Right lobe of liver (tissue), 6 donors: ENCODE data around the gene PDZD2. TPM values are rescaled to one million over a fixed set of nuclear protein-coding genes. Genes with fewer than 3 reads are reported as not detected.

Experiments
- ATAC-seq, 4 donors: fragments of 200-7000 bp; cut with Tn5 transposase; one replicate each; pipeline ENCODE4 v1.9.1; 2020; ENCODE audit warnings: mild to moderate bottlenecking in 4 of 4, moderate library complexity in 4 of 4
- DNase-seq, 3 donors: peaks; one replicate each; pipeline ENCODE4 v3.0.0-alpha.2; 2020
- H3K27ac ChIP-seq, 3 donors: fragments of 200-600 bp; one replicate each; pipeline ENCODE4 v1.8.0; 2022
- H3K27me3 ChIP-seq, 2 donors: fragments of 200-600 bp; one replicate each; pipeline ENCODE4 v1.8.0; 2022
- H3K36me3 ChIP-seq, 4 donors: fragments of 200-600 bp; sonication (generic) in 1 of 4; one replicate each; pipeline versions ENCODE4 v1.5.1 to v1.8.0; 2017 to 2022; ENCODE audit warnings: control low read depth in 1 of 4
- H3K4me1 ChIP-seq, 4 donors: fragments of 200-600 bp; sonication (generic) in 1 of 4; one replicate each; pipeline versions ENCODE4 v1.5.1 to v1.8.0; 2017 to 2022; ENCODE audit warnings: control low read depth in 1 of 4
- H3K4me3 ChIP-seq, 3 donors: fragments of 200-600 bp; one replicate each; pipeline ENCODE4 v1.8.0; 2022
- H3K9me3 ChIP-seq, 4 donors: fragments of 200-600 bp; sonication (generic) in 1 of 4; one replicate each; pipeline versions ENCODE4 v1.5.1 to v1.8.0; 2017 to 2022; ENCODE audit warnings: control low read depth in 1 of 4
- CTCF ChIP-seq, 4 donors: fragments of 200-600 bp in 3 of 4; fragments of 450-650 bp in 1 of 4; IDR thresholded peaks; one replicate each; pipeline versions ENCODE4 v1.5.1 to v1.8.0; 2016 to 2022; ENCODE audit warnings: antibody characterized with exemption in 4 of 4, mild to moderate bottlenecking in 2 of 4
- POLR2A ChIP-seq: fragments of 450-650 bp; IDR thresholded peaks from one replicate; pipeline ENCODE4 v1.6.1; 2017; ENCODE audit warnings: antibody characterized with exemption, mild to moderate bottlenecking
- WGBS: methylation state at CpG from one replicate; pipeline ENCODE4 v1.1.6; 2018; ENCODE audit warnings: low coverage, low lambda C conversion rate; ENCODE audit not compliant: insufficient coverage; ENCODE audit errors: missing lambda C conversion rate; 5-methylcytosine and 5-hydroxymethylcytosine counted together
- intact Hi-C, 2 donors: fragments of 100-400 bp; cut with DNase I; formaldehyde crosslinking; loops; one replicate each; pipeline versions ENCODE4 v1.11.2 to v1.14.1; 2022
- total RNA-seq, 6 experiments: library from RNA; depleted of rRNA in 2 of 6; stranded (reverse); fragments of >200 nt in 2 of 6; fragmentation: NEBNext Ultra II Directional in 3 of 6; extraction: Animal tissue kit (Norgen Biotek cat#: 25700) in 3 of 6; gene quantifications; one replicate each; pipeline versions ENCODE4 v1.1.0 to v1.2.4, GENCODE V29; 2016 to 2023
- donor health status: DM: no; HTN: yes; CAD: no.
- donor health status: DM: no; HTN: no; CAD: no.
- donor health status: DM: no; HTN: no; CAD: no.
- donor health status: DM: no; HTN: yes; CAD: no.
- donor health status: DM: no; HTN: yes; CAD: no.

The PDZD2 gene
- total RNA-seq, 6 experiments from 2014 or later, result 0.43 to 1.9 (median 0.88) TPM

GRCh38 chr5:31741496-31741895 lies 102.6 kb downstream of the PDZD2 start:
- ATAC-seq (no peak), DNase-seq (no peak)
- Histone ChIP-seq H3K36me3 (no peaks in the 10 kb centered on the region), H3K4me1 (no peaks in the 10 kb centered on the region), H3K9me3 (no peaks in the 10 kb centered on the region), H3K27ac (no peak overlapping the region), H3K27me3 (no peaks in the 10 kb centered on the region), H3K4me3 (no peak overlapping the region)
- TF ChIP-seq CTCF (IDR thresholded peaks at IDR 0.05), result no peak
- TF ChIP-seq POLR2A, result no peak
- 20% methylated on average over 1 of the region's 1 CpG for WGBS
- intact Hi-C loops, result no loop called here

GRCh38 chr5:31743678-31744077 lies 104.7 kb downstream of the PDZD2 start:
- TF ChIP-seq POLR2A (no peak), CTCF (IDR thresholded peaks at IDR 0.05) (no peak)
- ATAC-seq (no peak), DNase-seq (no peak)
- intact Hi-C loops, result no loop called here
- no peak overlapping the region for H3K27ac ChIP-seq
- H3K27me3 ChIP-seq, result no peaks in the 10 kb centered on the region
- no peak overlapping the region for H3K4me3 ChIP-seq
- no peaks in the 10 kb centered on the region for H3K36me3 ChIP-seq
- WGBS, result 64% methylated on average over 3 of the region's 3 CpGs
- H3K9me3 ChIP-seq, result no peaks in the 10 kb centered on the region
- no peaks in the 10 kb centered on the region for H3K4me1 ChIP-seq

GRCh38 chr5:31748458-31749172 lies 109.7 kb downstream of the PDZD2 start:
- ATAC-seq (no peak), DNase-seq (no peak)
- Histone ChIP-seq H3K27ac (no peak overlapping the region), H3K4me3 (no peak overlapping the region), H3K36me3 (no peaks in the 10 kb centered on the region), H3K4me1 (no peaks in the 10 kb centered on the region), H3K9me3 (no peaks in the 10 kb centered on the region), H3K27me3 (no peaks in the 10 kb centered on the region)
- WGBS, result 51% methylated on average over 3 of the region's 3 CpGs
- TF ChIP-seq POLR2A (no peak), CTCF (IDR thresholded peaks at IDR 0.05) (no peak)
- intact Hi-C loops, result no loop called here

- Histone ChIP-seq H3K36me3 (no peaks in the 10 kb centered on the region), H3K27ac (no peak overlapping the region), H3K27me3 (no peaks in the 10 kb centered on the region), H3K9me3 (no peaks in the 10 kb centered on the region), H3K4me1 (no peaks in the 10 kb centered on the region), H3K4me3 (no peak overlapping the region)
- no peak for DNase-seq
- WGBS, result 49% methylated on average over 7 of the region's 12 CpGs
- intact Hi-C loops, result no loop called here
- TF ChIP-seq CTCF (IDR thresholded peaks at IDR 0.05), result no peak
- no peak for TF ChIP-seq POLR2A
- no peak for ATAC-seq
Observed at GRCh38 chr5:31750215-31750614, 111.3 kb downstream of the PDZD2 start.

GRCh38 chr5:31751610-31752009 lies 112.7 kb downstream of the PDZD2 start:
- Histone ChIP-seq H3K27me3 (no peaks in the 10 kb centered on the region), H3K36me3 (no peaks in the 10 kb centered on the region), H3K9me3 (no peaks in the 10 kb centered on the region), H3K4me3 (no peak overlapping the region), H3K27ac (no peak overlapping the region), H3K4me1 (no peaks in the 10 kb centered on the region)
- 84% methylated on average over 2 of the region's 3 CpGs for WGBS
- intact Hi-C loops, result no loop called here
- TF ChIP-seq POLR2A (no peak), CTCF (IDR thresholded peaks at IDR 0.05) (no peak)
- DNase-seq, result no peak
- no peak for ATAC-seq
